HG03354 (cell line): Measurements from ENCODE around the gene POSTN.
"Not testable (repeated sequence)": the region's sequence is repeated elsewhere in the genome, so short reads cannot be mapped to it uniquely, and the experiment has no call there.

Experiments used
- ATAC-seq: cut with Tn5 transposase; IDR thresholded peaks from one replicate; pipeline ENCODE4 v1.9.1; 2021; ENCODE audit warnings: mild to moderate bottlenecking; ENCODE audit not compliant: unreplicated experiment, poor library complexity, severe bottlenecking

The POSTN gene

GRCh38 chr13:37597477-37598025 is 1.0 kb downstream of the POSTN start:
- no peak for ATAC-seq

GRCh38 chr13:37596805-37597204 is 1.8 kb downstream of the POSTN start:
- no peak for ATAC-seq

- no peak for ATAC-seq
Observed at GRCh38 chr13:37595162-37595561, 3.4 kb downstream of the POSTN start.

GRCh38 chr13:37594550-37594949 is 4.0 kb downstream of the POSTN start:
- no peak for ATAC-seq

- ATAC-seq: not testable (repeated sequence)
Observed at GRCh38 chr13:37589381-37589780, 9.2 kb downstream of the POSTN start.

- ATAC-seq: no peak
Observed at GRCh38 chr13:37587236-37587635, 11.3 kb downstream of the POSTN start.

- ATAC-seq: no peak
Observed at GRCh38 chr13:37586164-37586563, 12.4 kb downstream of the POSTN start.

- ATAC-seq: no peak
Observed at GRCh38 chr13:37585541-37585940, 13.0 kb downstream of the POSTN start.

- ATAC-seq: no peak
Observed at GRCh38 chr13:37576601-37577000, 22.0 kb downstream of the POSTN start.

GRCh38 chr13:37565425-37565824 is 33.1 kb downstream of the POSTN start:
- ATAC-seq: no peak

GRCh38 chr13:37561031-37561430 is 37.5 kb downstream of the POSTN start:
- no peak for ATAC-seq

GRCh38 chr13:37560526-37560925 is 38.0 kb downstream of the POSTN start:
- no peak for ATAC-seq

GRCh38 chr13:37558766-37559165 is 39.8 kb downstream of the POSTN start:
- not testable (repeated sequence) for ATAC-seq

GRCh38 chr13:37546087-37546486 is 52.5 kb downstream of the POSTN start:
- ATAC-seq: no peak

- no peak for ATAC-seq
Observed at GRCh38 chr13:37544995-37545394, 53.6 kb downstream of the POSTN start.

- no peak for ATAC-seq
Observed at GRCh38 chr13:37539976-37540605, 58.5 kb downstream of the POSTN start.

GRCh38 chr13:37539170-37539569 is 59.4 kb downstream of the POSTN start:
- ATAC-seq: no peak

- ATAC-seq: no peak
Observed at GRCh38 chr13:37535501-37535900, 63.1 kb downstream of the POSTN start.

- ATAC-seq: no peak
Observed at GRCh38 chr13:37534676-37535075, 63.9 kb downstream of the POSTN start.

GRCh38 chr13:37534181-37534580 is 64.4 kb downstream of the POSTN start:
- no peak for ATAC-seq

- ATAC-seq: no peak
Observed at GRCh38 chr13:37531049-37531448, 67.5 kb downstream of the POSTN start.
